Ovary (tissue), 3 donors: Measurements from ENCODE around the gene TTLL10.

Source experiments
- POLR2A ChIP-seq: fragments of 450-650 bp; IDR thresholded peaks from one replicate; pipeline ENCODE4 v1.6.1; 2017; ENCODE audit warnings: antibody characterized with exemption, mild to moderate bottlenecking, moderate library complexity
- TF ChIP-seq, protein P1 (sequence below), 3 donors: fragments of 450-650 bp in 2 of 3; fragments of 200-600 bp in 1 of 3; IDR thresholded peaks; one replicate each; pipeline versions ENCODE4 v1.5.1 to v1.8.0; 2016 to 2022; ENCODE audit warnings: antibody characterized with exemption in 3 of 3, mild to moderate bottlenecking in 1 of 3
- donor health status: DM: no; HTN: no; CAD: no.

GRCh38 chr1:1233567-1233892 lies 59.9 kb downstream of the TTLL10 start:
- TF ChIP-seq, protein P1, sequence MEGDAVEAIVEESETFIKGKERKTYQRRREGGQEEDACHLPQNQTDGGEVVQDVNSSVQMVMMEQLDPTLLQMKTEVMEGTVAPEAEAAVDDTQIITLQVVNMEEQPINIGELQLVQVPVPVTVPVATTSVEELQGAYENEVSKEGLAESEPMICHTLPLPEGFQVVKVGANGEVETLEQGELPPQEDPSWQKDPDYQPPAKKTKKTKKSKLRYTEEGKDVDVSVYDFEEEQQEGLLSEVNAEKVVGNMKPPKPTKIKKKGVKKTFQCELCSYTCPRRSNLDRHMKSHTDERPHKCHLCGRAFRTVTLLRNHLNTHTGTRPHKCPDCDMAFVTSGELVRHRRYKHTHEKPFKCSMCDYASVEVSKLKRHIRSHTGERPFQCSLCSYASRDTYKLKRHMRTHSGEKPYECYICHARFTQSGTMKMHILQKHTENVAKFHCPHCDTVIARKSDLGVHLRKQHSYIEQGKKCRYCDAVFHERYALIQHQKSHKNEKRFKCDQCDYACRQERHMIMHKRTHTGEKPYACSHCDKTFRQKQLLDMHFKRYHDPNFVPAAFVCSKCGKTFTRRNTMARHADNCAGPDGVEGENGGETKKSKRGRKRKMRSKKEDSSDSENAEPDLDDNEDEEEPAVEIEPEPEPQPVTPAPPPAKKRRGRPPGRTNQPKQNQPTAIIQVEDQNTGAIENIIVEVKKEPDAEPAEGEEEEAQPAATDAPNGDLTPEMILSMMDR (IDR thresholded peaks at IDR 0.05) = no peak
- no peak for TF ChIP-seq POLR2A
